Neuron (in vitro differentiated cells): ENCODE data around the gene FAM72C.
"Not testable (repeated sequence)": the region's sequence is repeated elsewhere in the genome, so short reads cannot be mapped to it uniquely, and the experiment has no call there.

Experiments used
- H2AFZ ChIP-seq: one replicate; pipeline ENCODE4 v1.6.1; 2013; ENCODE audit warnings: low read depth, mild to moderate bottlenecking, inconsistent platforms, low read length, moderate library complexity
- H3K27me3 ChIP-seq: one replicate; pipeline ENCODE4 v1.6.1; 2013; ENCODE audit warnings: low read length; ENCODE audit not compliant: insufficient read depth
- H3K36me3 ChIP-seq: one replicate; pipeline ENCODE4 v1.6.1; 2013; ENCODE audit warnings: low read length; ENCODE audit not compliant: insufficient read depth
- H3K4me1 ChIP-seq: one replicate; pipeline ENCODE4 v1.6.1; 2013; ENCODE audit warnings: low read length; ENCODE audit not compliant: insufficient read depth
- H3K4me3 ChIP-seq: 2 replicates; pipeline ENCODE4 v1.5.1; 2013; ENCODE audit warnings: mild to moderate bottlenecking, low read length, moderate library complexity
- H3K9me3 ChIP-seq: one replicate; pipeline ENCODE4 v1.6.1; 2013; ENCODE audit warnings: low read length

Gene FAM72C

DNA sequence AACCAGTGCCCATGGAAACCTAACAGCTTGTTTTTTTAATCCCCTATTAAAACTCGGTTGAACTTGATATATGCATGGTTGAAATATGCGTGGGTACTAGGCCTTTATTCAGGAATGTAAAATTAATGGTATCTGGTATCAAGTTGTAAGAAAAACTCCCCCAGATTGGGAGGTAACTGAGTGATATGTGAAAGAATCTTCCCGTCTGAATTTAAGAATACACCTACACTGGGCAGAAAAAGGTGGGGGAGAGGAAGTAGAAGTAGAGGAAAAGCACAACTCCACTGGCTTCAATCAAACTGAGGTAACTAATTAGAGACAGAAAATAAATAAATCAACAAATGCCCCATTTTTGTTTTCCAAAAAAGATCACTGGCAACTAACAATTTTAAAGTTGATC lies 15.9 kb downstream of the FAM72C start:
- H3K4me1 ChIP-seq, H3K9me3 ChIP-seq, H3K27me3 ChIP-seq, H3K4me3 ChIP-seq, H3K36me3 ChIP-seq, H2AFZ ChIP-seq: not testable (repeated sequence)

DNA sequence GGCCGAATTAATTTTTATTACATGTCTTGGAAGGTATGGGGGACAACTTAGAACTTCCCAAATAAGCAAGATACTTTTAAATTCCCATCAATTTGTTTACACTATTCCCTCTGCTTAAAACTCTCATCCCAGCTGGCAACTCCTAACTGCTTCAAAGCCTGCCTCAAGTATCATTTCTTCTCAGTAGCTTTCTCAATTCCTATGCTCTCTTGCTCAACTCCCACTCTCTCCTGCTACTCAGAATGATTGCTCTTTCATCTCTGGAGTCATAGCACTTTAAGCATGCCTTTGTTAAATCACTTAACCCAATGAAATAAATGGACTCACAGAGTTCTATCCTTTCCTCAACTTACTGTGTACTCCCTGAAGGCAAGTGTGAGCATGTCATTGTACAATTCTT lies 18.9 kb downstream of the FAM72C start:
- H2AFZ ChIP-seq, H3K4me3 ChIP-seq, H3K27me3 ChIP-seq, H3K4me1 ChIP-seq, H3K36me3 ChIP-seq, H3K9me3 ChIP-seq: not testable (repeated sequence)

DNA sequence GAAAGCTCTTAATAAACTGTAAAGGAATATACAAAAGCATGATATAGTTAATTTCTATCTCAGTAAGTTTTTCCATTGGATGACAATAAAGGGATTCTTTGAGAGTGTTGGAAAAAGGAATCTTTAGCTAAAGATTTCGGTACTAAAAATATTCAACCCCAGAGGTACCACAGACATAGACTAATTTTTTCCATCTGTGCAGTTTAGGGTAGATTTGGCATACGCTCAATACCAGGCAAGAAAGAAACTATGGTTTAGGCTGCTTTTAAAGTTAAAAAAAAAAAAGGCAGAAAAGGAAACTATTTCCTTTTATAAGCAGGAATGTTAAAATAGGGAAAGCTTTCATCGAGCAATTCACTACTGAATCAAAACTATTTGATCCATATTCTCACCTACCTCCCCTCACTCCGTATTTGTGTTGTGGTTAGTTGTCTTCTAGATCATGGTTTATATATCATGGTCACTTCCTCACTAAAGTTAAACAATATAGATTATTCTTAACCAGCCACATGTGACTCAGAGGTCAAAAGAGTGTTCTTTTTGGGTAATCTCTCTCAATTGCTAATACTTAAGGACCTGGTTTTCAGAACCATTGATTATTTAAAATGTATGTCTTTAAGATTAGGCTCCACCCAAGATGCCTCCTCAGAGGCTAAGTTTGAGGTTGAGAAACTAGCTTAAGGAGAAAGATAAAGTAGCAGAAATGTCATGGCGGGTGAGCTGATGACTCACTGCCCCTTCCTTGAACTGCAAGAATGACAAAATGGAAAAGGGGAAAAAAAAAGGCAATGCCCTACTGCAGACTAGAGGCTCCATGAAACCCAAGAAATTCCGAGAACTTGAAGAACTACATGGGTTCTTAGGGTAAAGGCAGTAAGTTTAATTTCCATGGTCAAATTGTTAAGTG lies 20.0 kb downstream of the FAM72C start:
- not testable (repeated sequence) for H3K9me3 ChIP-seq, H2AFZ ChIP-seq, H3K27me3 ChIP-seq, H3K4me1 ChIP-seq, H3K36me3 ChIP-seq, H3K4me3 ChIP-seq

DNA sequence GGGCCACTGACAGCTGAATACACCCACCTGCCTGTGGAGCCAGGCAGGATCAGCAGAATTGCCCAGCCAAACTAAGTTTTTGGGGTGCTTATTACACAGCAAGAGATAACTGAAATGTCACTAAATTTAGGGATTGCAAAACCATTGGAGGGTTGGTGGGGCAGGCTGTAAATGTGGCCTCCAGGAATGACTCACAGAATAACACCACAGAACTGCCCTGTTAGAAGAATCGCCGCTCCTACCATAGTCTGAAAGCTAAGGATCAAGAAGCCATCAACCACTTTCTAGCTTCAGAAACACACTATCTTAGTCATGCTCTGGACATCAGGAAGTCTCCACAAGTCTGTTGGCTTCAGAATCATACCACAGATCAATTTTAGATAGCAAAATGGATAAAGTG lies 24.0 kb downstream of the FAM72C start:
- H2AFZ ChIP-seq, H3K9me3 ChIP-seq, H3K36me3 ChIP-seq, H3K4me3 ChIP-seq, H3K27me3 ChIP-seq, H3K4me1 ChIP-seq: not testable (repeated sequence)

DNA sequence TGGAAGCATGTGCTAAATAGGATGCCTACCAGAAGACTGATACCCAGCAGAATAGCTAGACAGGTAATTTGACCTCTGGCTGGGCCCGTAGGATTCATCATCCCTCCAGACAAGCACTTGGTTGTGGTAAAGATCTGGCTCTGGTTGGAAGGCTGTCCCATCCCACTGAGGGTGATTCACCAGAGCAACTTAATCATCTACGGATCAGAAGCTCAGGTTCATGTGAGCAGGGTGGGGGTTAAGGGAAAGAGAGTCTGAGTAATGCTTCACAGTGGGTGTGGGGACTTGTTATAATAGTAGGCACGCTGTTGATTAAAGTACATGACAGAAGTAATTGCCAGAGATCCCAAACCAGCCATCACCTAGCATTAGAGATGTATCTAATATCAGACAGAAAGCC lies 26.5 kb downstream of the FAM72C start:
- H2AFZ ChIP-seq, H3K36me3 ChIP-seq, H3K27me3 ChIP-seq, H3K9me3 ChIP-seq, H3K4me1 ChIP-seq, H3K4me3 ChIP-seq: not testable (repeated sequence)

DNA sequence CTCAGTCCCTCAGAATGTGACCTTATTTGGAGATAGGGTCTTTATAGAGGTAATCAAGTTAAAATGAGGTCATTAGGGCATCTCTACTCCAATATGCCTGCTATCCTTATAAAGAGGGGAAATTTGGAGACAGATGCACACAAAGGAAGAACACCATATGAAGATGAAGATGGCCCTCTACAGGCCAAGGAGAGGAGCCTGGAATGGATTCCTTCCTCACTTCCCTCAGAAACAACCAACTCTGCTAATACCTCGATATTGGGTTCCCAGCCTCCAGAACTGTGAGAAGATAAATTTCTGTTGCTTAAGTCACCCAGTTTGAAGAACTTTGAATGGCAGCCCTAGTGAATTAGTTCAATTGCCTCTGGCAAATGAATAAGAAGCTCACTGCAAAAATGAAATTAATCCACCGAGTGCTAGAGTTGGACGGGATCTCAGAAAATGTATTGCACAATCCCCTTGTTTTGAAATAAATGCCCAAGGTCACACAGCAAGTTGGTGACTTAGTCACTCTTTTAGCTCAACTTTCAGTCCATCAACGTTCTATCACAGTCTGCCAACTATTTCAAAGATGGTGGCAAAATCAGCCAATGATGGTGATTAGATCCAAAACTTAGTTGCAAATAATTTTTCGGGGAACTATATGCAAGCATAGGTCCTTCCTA lies 27.1 kb downstream of the FAM72C start:
- H2AFZ ChIP-seq, H3K36me3 ChIP-seq, H3K9me3 ChIP-seq, H3K27me3 ChIP-seq, H3K4me3 ChIP-seq, H3K4me1 ChIP-seq: not testable (repeated sequence)

DNA sequence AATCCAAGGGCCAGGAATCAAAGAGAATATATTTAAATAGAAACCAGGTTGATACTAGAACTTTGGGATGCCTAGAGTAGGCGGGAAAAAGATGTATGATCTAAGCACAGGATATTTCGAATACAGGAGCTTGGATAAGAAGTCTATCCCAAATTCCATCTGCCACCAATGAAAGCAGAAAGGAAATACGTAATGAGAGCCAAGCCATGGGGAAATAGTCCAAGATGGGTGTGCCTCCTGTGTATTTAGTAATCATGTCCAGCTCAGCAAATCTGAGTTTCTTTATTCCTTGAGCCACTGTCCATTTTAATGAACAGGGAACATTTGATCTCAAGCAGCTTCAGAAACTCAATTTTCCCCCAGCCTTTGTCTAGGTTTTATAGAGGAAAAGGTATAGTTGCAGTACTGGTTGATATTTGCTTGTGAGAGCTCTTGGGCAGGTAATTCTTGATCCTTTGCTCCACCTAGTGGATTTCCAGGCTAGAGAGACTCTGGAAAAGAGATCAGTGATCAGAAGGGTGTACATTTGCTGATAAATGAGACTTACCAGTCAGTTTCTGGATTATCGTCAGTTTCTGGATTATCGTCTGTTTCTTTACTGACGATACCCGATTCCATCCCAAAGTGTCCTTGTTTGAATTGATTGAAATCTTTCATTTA lies 28.3 kb downstream of the FAM72C start:
- not testable (repeated sequence) for H3K4me3 ChIP-seq, H3K4me1 ChIP-seq, H2AFZ ChIP-seq, H3K27me3 ChIP-seq, H3K9me3 ChIP-seq, H3K36me3 ChIP-seq

DNA sequence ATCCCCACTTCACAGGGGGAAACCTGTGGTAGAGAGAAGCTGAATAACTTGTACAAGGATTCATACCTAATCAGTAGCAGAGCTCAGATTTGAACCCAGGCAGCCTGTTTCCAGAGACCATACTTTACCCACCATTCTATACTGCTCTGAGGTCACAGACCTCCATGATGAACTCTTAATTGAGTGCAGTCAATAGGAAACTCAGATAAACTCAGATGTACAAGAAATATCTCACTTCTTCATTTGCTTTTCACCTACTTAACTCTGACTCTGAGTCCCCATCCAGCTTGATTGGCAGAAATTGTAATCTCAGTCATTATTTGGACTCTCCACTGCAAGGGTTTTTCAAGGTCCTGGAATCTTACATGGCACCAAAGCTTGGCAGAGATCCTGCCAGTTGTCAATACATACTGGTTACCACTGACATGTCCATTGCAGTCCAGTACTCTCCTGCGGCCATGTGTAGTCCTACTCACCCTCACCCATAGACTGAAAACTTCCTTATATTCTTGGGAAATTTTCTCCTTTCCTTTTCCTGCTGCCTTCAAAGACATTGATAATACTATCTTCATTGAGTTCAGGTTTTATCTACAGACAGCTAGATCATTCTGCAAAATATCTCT lies 29.4 kb downstream of the FAM72C start:
- not testable (repeated sequence) for H3K9me3 ChIP-seq, H3K4me3 ChIP-seq, H3K36me3 ChIP-seq, H3K27me3 ChIP-seq, H3K4me1 ChIP-seq, H2AFZ ChIP-seq

DNA sequence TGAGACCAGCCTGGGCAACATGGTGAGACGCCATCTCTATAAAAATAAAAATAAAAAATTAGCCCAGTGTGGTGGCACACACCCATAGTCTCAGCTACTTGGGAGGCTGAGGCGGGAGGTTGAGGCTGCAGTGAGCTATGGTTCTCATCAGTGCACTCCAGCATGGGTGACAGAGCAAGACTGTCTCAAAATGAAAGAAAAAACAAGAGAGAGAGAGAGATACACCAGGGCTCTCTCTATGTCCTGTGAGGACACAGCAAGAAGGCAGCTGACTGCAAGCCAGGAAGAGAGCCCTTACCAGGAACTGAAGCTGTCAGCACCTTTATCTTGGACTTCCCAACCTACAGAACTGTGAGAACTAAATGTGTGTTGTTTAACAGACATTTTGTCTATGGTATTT lies 32.1 kb downstream of the FAM72C start:
- not testable (repeated sequence) for H3K36me3 ChIP-seq, H3K4me3 ChIP-seq, H3K4me1 ChIP-seq, H3K27me3 ChIP-seq, H2AFZ ChIP-seq, H3K9me3 ChIP-seq

DNA sequence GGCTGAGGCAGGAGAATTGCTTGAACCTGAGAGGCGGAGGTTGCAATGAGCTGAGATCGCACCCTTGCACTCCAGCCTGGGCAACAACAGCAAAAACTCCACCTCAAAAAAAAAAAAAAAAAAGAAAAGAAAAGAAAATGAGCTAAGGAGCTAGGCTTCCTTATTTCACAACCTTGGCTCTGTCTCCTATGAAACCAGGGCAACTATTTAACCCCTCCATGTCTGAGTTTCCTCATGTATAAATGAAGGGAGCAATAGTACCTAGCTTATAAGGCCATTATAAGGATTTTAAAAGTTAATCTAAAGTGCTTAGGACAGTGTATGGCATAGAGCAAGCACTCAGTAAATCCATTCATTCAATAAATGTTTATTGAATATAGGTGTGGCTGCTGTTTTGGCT lies 32.9 kb downstream of the FAM72C start:
- not testable (repeated sequence) for H3K27me3 ChIP-seq, H3K4me3 ChIP-seq, H3K4me1 ChIP-seq, H2AFZ ChIP-seq, H3K9me3 ChIP-seq, H3K36me3 ChIP-seq

DNA sequence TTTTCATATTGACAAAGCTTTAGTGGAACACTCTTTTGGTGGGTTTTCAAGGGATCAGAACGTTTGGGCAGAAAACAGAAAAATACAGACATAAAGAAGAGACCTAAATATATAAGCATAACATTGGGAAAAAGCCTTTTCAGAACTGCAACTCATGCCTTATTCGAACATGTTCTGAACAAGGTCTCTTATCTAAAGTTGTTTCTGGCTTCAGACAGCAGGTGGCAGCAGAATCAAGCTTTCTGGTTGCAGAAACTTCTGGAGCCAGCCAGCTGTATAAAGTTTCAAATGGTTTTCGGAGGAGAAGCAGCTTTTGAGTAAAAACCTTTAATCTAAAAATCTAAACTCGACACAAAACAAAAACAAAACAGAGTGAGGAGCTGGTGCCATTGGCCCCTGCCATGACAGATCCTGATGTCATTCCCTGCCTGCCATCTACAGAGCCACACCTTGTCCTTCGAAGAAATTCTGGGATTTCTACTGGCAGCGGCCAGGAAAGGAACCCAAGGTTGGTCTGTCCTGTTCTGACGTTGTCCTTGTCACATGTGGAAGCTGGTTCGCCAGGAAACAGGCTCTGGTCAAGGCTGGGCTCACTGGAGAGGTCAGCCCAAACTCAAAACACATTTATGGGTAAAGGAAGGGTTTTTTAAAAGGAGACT lies 35.2 kb downstream of the FAM72C start:
- H3K4me1 ChIP-seq, H3K4me3 ChIP-seq, H3K36me3 ChIP-seq, H3K9me3 ChIP-seq, H3K27me3 ChIP-seq, H2AFZ ChIP-seq: not testable (repeated sequence)

DNA sequence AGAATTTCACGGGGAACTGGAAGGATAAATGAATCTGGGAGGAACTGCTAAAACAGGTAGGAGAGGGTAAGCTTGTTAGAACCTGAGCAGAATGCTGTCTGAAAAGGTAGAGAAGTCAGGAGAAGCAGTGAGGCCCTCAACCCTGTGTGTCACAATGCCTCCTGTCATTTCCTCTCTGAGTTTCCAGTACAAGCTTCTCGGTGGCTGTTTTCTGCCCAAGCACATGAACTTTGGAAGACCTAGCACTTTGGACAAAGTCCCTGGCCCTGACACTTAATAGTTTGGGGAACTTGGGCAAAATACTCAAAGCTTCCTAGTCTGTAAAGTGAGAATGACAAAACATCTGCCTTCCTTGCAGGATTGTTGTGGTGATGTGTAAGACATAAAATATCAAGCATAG lies 52.7 kb downstream of the FAM72C start:
- H3K9me3 ChIP-seq, H3K27me3 ChIP-seq, H3K36me3 ChIP-seq, H3K4me1 ChIP-seq, H2AFZ ChIP-seq, H3K4me3 ChIP-seq: not testable (repeated sequence)

DNA sequence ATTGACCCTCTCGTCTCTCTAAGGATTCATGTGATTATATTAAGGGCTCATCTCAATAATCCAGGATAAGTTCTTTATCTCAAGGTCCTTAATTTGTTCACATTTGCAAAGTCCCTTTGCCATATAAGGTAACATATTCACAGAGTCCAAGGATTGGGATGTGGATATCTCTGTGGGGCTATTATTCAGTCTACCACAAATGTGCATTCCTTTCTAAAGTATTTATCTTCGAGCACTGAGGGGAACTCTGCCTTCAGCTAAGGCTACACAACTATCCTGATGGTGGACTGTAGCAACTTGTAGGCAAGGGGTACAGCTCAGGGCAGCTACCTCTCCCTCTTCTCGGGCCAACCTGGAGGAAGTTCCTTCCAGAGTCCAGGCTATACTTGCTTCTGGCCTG lies 53.2 kb downstream of the FAM72C start:
- H3K4me1 ChIP-seq, H3K36me3 ChIP-seq, H3K4me3 ChIP-seq, H3K27me3 ChIP-seq, H2AFZ ChIP-seq, H3K9me3 ChIP-seq: not testable (repeated sequence)
